ENCODE data around the gene MISP. TPM values are rescaled to one million over a fixed set of nuclear protein-coding genes. Genes with fewer than 3 reads are reported as not detected.
A peak's percentile ranks its signal among the peaks of the same experiment; 100 is the strongest.

Gene MISP
- total RNA-seq, 1 donor from 2014 or later, result 0.49 TPM

DNA sequence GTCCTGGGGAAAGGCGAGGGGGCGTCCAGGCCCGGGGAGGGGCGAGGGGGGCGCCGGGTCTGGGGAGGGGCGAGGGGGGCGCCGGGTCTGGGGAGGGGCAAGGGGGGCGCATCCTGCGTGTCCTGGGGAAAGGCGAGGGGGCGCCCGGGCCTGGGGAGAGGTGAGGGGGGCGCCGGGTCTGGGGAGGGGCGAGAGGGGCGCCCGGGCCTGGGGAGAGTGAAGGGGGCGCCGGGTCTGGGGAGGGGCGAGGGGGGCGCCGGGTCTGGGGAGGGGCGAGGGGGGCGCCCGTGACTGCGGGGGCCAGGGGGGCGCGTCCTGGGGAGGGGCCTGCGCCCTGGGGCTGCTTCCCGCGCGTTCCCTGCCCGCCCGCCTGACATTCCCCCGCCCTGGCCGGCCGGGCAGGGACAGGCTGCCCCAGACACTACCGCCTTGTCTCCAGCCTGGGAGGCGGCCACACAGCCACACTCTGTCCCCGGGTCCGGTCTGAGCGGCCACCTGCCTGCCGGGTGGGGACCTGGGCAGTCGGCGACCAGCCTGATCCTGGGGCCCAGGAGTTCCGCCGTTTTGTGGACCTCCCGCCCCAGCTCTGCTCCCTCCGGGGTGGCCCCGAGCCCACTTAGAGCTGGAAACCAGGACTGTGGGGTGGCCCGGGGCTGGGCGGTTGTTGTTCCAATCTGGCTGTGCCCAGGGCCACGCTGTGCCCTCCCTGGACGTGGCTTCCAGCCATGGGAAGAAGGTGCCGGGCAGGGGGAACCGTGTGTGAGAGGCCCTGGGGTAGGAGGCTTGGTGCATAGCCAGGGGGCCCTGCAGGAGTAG, 30.4 kb upstream of the MISP start:
- no peaks in the 10 kb centered on the region for H3K9me3 ChIP-seq
- intact Hi-C loops (cut with DNase I), result no loop called here
- TF ChIP-seq POLR2A (IDR thresholded peaks at IDR 0.05), result no peak
- TF ChIP-seq POLR2AphosphoS5 (IDR thresholded peaks at IDR 0.05; ENCODE audit: insufficient read depth in 1 of 2, low read depth in 1 of 2), result peak in 1 of 2 donors; percentile 23
- no peak for DNase-seq (ENCODE audit: extremely low spot score in 2 of 2)
- no peaks in the 10 kb centered on the region for H3K27me3 ChIP-seq
- H3K27ac ChIP-seq, result peak overlapping the region; percentile 91
- no peaks in the 10 kb centered on the region for H3K36me3 ChIP-seq
- H3K4me3 ChIP-seq, result peak overlapping the region; percentile 35 to 54
- peaks cover 47% of the 10 kb centered on the region for H3K4me1 ChIP-seq

DNA sequence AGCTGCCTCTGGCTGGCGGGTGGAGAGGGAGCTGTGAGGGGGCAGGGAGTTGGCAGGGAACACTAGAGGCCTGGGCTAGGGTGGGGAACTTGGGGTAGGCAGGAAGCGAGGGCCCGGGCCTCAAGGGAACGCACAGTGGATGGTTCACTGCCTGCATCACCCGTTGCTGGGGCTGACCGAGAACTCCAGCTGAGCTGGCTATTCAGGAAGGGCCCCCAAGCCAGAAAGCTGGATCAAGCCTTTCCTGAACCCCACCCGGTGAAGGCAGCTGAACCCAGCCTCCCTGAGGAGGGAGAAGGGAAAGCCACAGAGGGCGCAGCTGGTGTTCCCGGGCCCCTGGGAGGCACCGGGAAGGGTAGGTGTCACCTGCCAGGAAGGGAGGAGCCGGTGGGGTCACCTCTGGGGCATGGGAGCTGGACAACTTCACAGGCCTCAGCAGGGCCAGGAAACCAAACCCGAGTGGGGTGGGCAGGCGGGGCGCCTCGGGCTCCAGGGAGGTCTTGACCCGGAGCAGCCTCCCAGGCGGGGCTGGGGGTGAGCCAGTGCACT, 28.3 kb upstream of the MISP start:
- DNase-seq (ENCODE audit: extremely low spot score in 2 of 2), result no peak
- peaks cover 41% of the 10 kb centered on the region for H3K4me1 ChIP-seq
- intact Hi-C loops (cut with DNase I), result no loop called here
- H3K9me3 ChIP-seq, result no peaks in the 10 kb centered on the region
- H3K36me3 ChIP-seq, result no peaks in the 10 kb centered on the region
- H3K4me3 ChIP-seq, result no peak overlapping the region
- no peak overlapping the region for H3K27ac ChIP-seq
- TF ChIP-seq POLR2A (IDR thresholded peaks at IDR 0.05), result no peak
- TF ChIP-seq POLR2AphosphoS5 (IDR thresholded peaks at IDR 0.05; ENCODE audit: insufficient read depth in 1 of 2, low read depth in 1 of 2), result no peak
- TF ChIP-seq, protein P1, sequence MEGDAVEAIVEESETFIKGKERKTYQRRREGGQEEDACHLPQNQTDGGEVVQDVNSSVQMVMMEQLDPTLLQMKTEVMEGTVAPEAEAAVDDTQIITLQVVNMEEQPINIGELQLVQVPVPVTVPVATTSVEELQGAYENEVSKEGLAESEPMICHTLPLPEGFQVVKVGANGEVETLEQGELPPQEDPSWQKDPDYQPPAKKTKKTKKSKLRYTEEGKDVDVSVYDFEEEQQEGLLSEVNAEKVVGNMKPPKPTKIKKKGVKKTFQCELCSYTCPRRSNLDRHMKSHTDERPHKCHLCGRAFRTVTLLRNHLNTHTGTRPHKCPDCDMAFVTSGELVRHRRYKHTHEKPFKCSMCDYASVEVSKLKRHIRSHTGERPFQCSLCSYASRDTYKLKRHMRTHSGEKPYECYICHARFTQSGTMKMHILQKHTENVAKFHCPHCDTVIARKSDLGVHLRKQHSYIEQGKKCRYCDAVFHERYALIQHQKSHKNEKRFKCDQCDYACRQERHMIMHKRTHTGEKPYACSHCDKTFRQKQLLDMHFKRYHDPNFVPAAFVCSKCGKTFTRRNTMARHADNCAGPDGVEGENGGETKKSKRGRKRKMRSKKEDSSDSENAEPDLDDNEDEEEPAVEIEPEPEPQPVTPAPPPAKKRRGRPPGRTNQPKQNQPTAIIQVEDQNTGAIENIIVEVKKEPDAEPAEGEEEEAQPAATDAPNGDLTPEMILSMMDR (IDR thresholded peaks at IDR 0.05), result no peak
- H3K27me3 ChIP-seq, result no peaks in the 10 kb centered on the region

DNA sequence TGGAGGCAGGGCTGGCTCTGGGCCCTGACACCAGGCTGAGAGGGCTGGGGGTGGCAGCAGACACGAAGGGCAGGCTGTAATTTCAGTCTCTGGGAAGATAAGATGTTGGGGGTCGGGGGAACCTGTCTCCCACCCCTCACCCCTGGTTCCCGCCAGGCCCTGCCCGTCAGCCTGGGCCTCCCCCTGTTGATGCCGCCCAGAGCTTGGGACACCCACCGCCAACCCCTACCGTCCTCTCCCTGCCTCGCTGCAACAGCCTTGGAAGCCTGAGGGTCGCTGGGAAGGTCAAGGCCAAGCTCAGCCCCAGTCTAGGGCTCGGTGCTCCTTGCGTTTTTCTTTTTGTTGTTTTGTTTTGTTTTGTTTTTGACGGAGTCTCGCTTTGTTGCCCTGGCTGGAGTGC, 27.7 kb upstream of the MISP start:
- no peak for DNase-seq (ENCODE audit: extremely low spot score in 2 of 2)
- no peak overlapping the region for H3K4me3 ChIP-seq
- intact Hi-C loops (cut with DNase I), result no loop called here
- H3K4me1 ChIP-seq, result peaks cover 35% of the 10 kb centered on the region
- H3K27ac ChIP-seq, result no peak overlapping the region
- no peaks in the 10 kb centered on the region for H3K36me3 ChIP-seq
- H3K9me3 ChIP-seq, result no peaks in the 10 kb centered on the region
- H3K27me3 ChIP-seq, result no peaks in the 10 kb centered on the region
- TF ChIP-seq POLR2AphosphoS5 (IDR thresholded peaks at IDR 0.05; ENCODE audit: insufficient read depth in 1 of 2, low read depth in 1 of 2) (no peak), POLR2A (IDR thresholded peaks at IDR 0.05) (no peak)
- TF ChIP-seq, protein P1 (IDR thresholded peaks at IDR 0.05), result no peak

DNA sequence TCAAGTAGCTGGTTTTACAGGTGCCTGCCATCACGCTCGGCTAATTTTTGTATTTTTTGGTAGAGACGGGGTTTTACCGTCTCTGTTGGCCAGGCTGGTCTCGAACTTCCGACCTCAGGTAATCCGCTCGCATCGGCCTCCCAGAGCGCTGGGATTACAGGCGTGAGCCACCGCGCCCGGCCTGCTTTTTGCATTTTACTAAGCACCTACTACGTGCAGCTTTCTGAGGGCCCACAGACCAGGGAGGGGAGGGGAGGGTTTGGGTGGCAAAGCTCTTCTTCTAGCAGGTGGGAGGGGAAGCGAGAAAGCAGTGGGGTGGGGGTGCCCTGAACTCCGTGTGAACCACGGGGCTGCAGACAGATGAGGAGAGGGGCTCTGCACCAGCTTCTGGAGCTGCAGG, 27.2 kb upstream of the MISP start:
- intact Hi-C loops (cut with DNase I), result no loop called here
- peaks cover 31% of the 10 kb centered on the region for H3K4me1 ChIP-seq

DNA sequence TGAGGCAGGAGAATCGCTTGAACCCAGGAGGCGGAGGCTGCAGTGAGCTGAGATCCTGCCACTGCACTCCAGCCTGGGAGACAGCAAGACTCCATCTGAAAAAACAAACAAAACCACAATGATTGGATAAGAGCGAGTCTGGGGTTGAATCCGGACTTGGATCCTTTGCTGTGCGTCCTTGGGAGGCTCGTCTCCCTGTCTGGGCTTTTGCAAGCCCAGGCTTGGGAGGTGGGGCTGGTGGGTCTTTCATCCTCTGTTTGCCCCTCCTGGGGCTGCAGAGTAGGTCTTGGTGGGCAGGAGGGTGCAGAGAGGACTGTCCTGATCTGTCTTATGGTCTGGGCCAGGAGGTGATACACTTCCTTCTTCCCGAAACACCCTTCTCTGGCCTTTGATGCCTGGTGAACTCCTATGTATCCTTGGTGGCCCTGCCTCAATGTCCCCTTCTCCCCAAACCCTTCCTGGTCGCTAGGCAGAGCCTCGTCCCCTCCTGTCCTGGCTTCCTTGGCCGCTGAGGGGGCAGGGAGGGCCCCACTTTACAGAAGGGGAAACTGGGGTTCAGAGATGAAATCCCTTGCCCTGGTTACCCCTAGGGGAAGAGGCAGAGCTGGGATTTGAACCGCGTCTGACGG, 25.3 kb upstream of the MISP start:
- intact Hi-C loops (cut with DNase I), result no loop called here
- Histone ChIP-seq H3K9me3 (no peaks in the 10 kb centered on the region), H3K27me3 (no peaks in the 10 kb centered on the region), H3K36me3 (no peaks in the 10 kb centered on the region), H3K4me3 (no peak overlapping the region), H3K4me1 (peaks cover 16% of the 10 kb centered on the region), H3K27ac (no peak overlapping the region)
- TF ChIP-seq, protein P1 (IDR thresholded peaks at IDR 0.05), result no peak
- TF ChIP-seq POLR2AphosphoS5 (IDR thresholded peaks at IDR 0.05; ENCODE audit: insufficient read depth in 1 of 2, low read depth in 1 of 2) (no peak), POLR2A (IDR thresholded peaks at IDR 0.05) (no peak)
- DNase-seq (ENCODE audit: extremely low spot score in 2 of 2), result no peak

More for the DNA sequence above, 27.2 kb upstream of the MISP start:
- Histone ChIP-seq H3K4me3 (no peak overlapping the region), H3K36me3 (no peaks in the 10 kb centered on the region), H3K27me3 (no peaks in the 10 kb centered on the region), H3K9me3 (no peaks in the 10 kb centered on the region), H3K27ac (no peak overlapping the region)
- no peak for DNase-seq (ENCODE audit: extremely low spot score in 2 of 2)
- TF ChIP-seq, protein P1 (IDR thresholded peaks at IDR 0.05), result no peak
- TF ChIP-seq POLR2A (IDR thresholded peaks at IDR 0.05), result no peak
- no peak for TF ChIP-seq POLR2AphosphoS5 (IDR thresholded peaks at IDR 0.05; ENCODE audit: insufficient read depth in 1 of 2, low read depth in 1 of 2)

Data from vagina (tissue), 2 donors.